Epithelial cell of proximal tubule (primary cell): ENCODE results near the gene MTRF1L. TPM values are rescaled to one million over a fixed set of nuclear protein-coding genes. Genes with fewer than 3 reads are reported as not detected.

Experiments
- DNase-seq: peaks from one replicate; pipeline ENCODE4 v3.0.0-alpha.2; 2011; ENCODE audit warnings: low read depth
- H3K4me3 ChIP-seq: 2 replicates; pipeline ENCODE4 v1.5.1; 2011; ENCODE audit warnings: low read depth, mild to moderate bottlenecking, low read length
- total RNA-seq: library from RNA; depleted of rRNA; stranded (reverse); fragments of >200 nt; gene quantifications from 2 replicates; pipeline ENCODE4 v1.2.3, GENCODE V29; 2015
- TF ChIP-seq, protein P1 (sequence below): conservative IDR thresholded peaks from 2 replicates; pipeline ENCODE4 v1.5.1; 2012; ENCODE audit warnings: low read depth, mild to moderate bottlenecking, low read length

Gene MTRF1L
- total RNA-seq, 1 donor from 2014 or later = 18.4 TPM

- H3K4me3 ChIP-seq = peak overlapping the region; percentile 88
- TF ChIP-seq, protein P1, sequence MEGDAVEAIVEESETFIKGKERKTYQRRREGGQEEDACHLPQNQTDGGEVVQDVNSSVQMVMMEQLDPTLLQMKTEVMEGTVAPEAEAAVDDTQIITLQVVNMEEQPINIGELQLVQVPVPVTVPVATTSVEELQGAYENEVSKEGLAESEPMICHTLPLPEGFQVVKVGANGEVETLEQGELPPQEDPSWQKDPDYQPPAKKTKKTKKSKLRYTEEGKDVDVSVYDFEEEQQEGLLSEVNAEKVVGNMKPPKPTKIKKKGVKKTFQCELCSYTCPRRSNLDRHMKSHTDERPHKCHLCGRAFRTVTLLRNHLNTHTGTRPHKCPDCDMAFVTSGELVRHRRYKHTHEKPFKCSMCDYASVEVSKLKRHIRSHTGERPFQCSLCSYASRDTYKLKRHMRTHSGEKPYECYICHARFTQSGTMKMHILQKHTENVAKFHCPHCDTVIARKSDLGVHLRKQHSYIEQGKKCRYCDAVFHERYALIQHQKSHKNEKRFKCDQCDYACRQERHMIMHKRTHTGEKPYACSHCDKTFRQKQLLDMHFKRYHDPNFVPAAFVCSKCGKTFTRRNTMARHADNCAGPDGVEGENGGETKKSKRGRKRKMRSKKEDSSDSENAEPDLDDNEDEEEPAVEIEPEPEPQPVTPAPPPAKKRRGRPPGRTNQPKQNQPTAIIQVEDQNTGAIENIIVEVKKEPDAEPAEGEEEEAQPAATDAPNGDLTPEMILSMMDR = no peak
- DNase-seq = no peak
These were observed 20.3 kb downstream of the MTRF1L start for GRCh38 chr6:152981989-152982903.

- TF ChIP-seq, protein P1 = no peak
- no peak for DNase-seq
- H3K4me3 ChIP-seq = peak overlapping the region; percentile 88
These were observed 21.3 kb downstream of the MTRF1L start for GRCh38 chr6:152981219-152981618.

DNA sequence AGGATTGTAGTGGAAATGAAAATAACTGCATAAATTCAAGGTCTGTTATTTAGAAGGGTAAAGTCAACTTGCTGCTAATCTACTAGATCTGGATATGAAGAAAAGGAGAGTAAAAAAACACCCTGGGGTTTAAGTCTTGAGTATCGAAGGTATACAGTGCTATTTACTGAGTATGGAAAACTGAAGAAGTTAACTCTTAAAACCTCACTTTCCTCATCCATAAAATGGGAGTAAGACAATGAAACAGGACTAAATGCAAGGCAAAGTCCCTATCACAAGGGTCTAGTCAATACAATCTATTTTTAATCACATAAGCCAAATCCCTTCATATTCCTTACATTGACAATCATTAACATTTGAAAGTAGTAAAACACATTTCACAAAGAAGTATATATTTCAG, 21.9 kb downstream of the MTRF1L start:
- H3K4me3 ChIP-seq = no peak overlapping the region
- DNase-seq = no peak
- TF ChIP-seq, protein P1 = no peak

DNA sequence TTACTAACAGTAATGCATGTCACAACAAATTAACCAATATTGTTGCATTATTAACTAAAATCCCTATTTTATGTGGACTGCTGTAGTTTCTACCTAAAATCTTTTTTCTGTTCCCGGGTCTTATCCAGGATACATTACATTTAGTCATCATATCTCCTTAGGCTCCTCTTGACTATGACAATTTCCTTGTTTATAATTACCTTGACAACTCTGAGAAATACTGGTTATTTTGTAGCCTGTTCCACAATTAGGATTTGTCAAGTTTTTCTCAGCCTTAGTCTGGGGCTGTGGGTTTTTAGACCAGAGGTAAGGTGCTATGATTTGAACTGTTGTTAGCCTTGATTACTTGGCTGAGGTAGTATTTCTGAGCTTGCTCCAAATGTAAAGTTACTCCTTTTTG, 23.4 kb downstream of the MTRF1L start:
- DNase-seq = no peak
- no peak overlapping the region for H3K4me3 ChIP-seq
- TF ChIP-seq, protein P1 = no peak

- H3K4me3 ChIP-seq = no peak overlapping the region
- no peak for DNase-seq
- TF ChIP-seq, protein P1 = no peak
These were observed 24.5 kb downstream of the MTRF1L start for GRCh38 chr6:152978058-152978457.

GRCh38 chr6:152977556-152977955, 25.0 kb downstream of the MTRF1L start:
- TF ChIP-seq, protein P1 = no peak
- no peak overlapping the region for H3K4me3 ChIP-seq
- no peak for DNase-seq

DNA sequence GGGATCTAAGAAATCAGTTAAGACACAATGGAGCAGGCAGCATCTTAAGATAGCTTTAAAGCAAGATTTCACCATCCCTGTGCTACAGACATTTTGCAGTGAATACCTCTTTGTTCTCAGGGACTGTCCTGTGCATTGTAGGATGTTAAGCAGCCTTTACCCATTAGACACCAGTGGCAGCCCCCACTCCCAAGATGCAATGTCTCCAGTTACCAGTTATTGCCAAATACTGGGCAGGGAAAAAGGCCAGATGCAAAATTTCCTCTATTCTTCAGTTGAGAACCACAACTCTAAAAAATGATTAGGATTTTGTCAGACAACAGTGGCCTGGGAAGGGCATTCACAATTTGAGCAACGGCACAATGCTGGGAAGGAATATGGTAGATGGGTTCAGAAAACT, 25.8 kb downstream of the MTRF1L start:
- no peak for DNase-seq
- no peak overlapping the region for H3K4me3 ChIP-seq
- TF ChIP-seq, protein P1 = no peak
